Measurements from ENCODE around the gene PLEKHG4B.

Gene PLEKHG4B

DNA sequence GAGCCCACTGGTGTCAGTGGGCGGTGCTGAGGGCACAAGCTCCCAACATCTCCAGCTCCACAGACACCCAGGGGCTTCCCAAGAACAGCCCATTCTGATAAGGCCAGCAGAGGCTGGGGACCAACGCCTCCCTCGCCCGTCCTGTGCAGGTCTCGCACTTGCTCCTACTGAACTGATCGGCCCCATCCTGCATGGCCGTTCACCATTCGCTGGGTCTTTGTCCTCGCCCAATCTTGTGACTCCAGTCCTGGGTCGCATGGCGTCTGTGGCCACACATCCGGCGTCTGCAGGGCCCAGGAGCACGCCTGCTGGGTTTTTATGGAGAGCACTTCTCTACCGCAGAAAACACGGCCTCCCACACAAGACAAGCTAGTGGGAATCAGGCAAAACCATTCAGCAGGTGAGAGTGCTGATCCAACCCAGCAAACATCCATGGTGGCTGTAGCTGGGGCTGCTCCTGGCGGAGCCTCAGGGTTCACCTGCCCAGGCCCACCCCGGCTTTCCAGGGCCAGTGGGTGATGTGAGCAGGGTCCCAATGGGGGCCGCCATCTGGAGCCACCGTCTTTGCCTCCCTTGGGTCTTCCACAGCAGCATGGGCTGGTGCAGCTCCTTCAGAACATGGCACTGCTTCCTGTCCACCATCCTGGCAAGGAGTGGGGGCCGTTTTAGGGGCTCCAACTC lies 106.7 kb downstream of the PLEKHG4B start:
- peaks cover 5% of the 10 kb centered on the region for H3K36me3 ChIP-seq (ENCODE audit: control insufficient read depth, insufficient read depth, low read length)
- no peak for DNase-seq
- H3K4me1 ChIP-seq (ENCODE audit: control insufficient read depth, insufficient read depth, low read length, poor library complexity, severe bottlenecking) = no peaks in the 10 kb centered on the region
- no peaks in the 10 kb centered on the region for H3K27me3 ChIP-seq (replicated peaks; ENCODE audit: control insufficient read depth, insufficient read depth, low read length, poor library complexity, severe bottlenecking)
- no peaks in the 10 kb centered on the region for H3K9me3 ChIP-seq (ENCODE audit: control insufficient read depth, low read length)
- H3K27ac ChIP-seq (ENCODE audit: insufficient read depth, low read length, poor library complexity, severe bottlenecking) = no peak overlapping the region
- no peak overlapping the region for H3K4me3 ChIP-seq (ENCODE audit: insufficient read depth, low read depth, low read length, poor library complexity, severe bottlenecking)

DNA sequence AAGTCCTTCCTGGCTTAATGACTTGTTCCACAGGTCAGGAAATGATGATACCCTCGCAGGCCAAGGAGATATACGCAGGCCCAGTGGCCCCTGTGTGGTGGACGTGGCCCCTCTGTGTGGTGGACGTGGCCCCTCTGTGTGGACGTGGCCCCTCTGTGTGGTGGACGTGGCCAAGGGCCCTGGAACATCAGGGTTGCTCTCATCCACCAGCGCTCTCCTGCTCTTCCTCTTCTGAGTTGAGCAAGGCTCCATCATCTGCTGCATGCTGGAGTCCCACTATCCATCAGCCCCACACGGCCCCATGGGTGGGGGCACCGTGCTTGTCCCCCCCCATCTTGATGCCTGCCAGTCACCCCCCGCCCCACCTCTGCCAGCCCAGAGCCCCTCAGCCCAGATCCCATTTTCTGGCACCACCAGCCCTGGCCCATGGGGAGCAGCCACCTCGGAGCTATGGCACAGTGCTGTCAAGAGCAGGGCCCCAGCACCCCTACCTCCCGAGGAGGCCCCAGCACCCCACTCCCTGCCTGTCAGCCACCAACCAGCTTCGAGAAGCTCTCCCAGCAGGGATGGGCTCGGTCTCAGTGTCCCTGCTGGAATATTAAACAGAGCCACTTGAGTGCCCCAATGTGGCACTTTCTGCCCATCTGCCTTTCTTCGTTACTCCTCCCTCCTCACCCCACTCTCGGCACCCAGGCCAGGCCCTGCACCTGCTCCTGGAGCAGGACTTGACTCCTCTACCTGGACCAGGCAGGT lies 107.4 kb downstream of the PLEKHG4B start:
- H3K36me3 ChIP-seq (ENCODE audit: control insufficient read depth, insufficient read depth, low read length) = peaks cover 12% of the 10 kb centered on the region

DNA sequence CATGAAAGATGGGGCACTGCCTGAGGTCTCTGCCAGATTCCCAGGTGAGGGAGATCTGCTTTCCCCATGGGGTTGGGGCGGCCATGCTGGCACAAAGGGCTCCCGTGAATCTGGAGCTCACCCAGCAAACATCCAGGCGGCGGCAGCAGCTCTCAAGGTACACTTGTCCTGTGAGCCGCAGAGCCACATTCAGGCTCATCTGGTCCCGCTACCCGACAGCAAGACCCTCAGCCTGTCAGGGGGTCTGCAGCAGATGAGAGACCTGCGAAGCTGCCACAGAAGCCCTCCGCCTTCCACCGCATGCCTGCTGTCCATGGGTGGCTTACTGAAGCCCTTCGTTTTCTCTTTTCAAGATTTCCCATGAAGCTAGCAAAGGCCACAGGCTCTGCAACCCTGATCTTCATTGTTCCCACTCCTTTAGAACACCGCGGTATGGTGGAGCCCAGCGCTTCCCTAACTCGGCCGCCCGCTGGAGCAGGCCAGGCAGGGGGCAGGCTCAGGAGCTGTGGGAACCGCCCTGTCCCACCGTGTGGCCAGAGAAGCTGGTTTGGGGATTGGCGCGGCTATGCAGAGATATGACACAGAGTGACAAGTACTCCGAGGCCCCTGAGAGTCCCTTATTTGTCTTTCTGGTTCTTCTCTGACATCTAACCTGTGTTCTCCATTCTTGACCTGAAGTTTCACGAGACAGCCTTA lies 108.1 kb downstream of the PLEKHG4B start:
- H3K4me1 ChIP-seq (ENCODE audit: control insufficient read depth, insufficient read depth, low read length, poor library complexity, severe bottlenecking) = no peaks in the 10 kb centered on the region
- H3K9me3 ChIP-seq (ENCODE audit: control insufficient read depth, low read length) = no peaks in the 10 kb centered on the region
- H3K36me3 ChIP-seq (ENCODE audit: control insufficient read depth, insufficient read depth, low read length) = peaks cover 19% of the 10 kb centered on the region
- DNase-seq = no peak
- H3K27me3 ChIP-seq (replicated peaks; ENCODE audit: control insufficient read depth, insufficient read depth, low read length, poor library complexity, severe bottlenecking) = no peaks in the 10 kb centered on the region
- H3K27ac ChIP-seq (ENCODE audit: insufficient read depth, low read length, poor library complexity, severe bottlenecking) = no peak overlapping the region
- no peak overlapping the region for H3K4me3 ChIP-seq (ENCODE audit: insufficient read depth, low read depth, low read length, poor library complexity, severe bottlenecking)

More for the DNA sequence above, 107.4 kb downstream of the PLEKHG4B start:
- no peak for DNase-seq
- Histone ChIP-seq H3K4me3 (ENCODE audit: insufficient read depth, low read depth, low read length, poor library complexity, severe bottlenecking) (no peak overlapping the region), H3K9me3 (ENCODE audit: control insufficient read depth, low read length) (no peaks in the 10 kb centered on the region), H3K4me1 (ENCODE audit: control insufficient read depth, insufficient read depth, low read length, poor library complexity, severe bottlenecking) (no peaks in the 10 kb centered on the region), H3K27ac (ENCODE audit: insufficient read depth, low read length, poor library complexity, severe bottlenecking) (no peak overlapping the region), H3K27me3 (replicated peaks; ENCODE audit: control insufficient read depth, insufficient read depth, low read length, poor library complexity, severe bottlenecking) (no peaks in the 10 kb centered on the region)

DNA sequence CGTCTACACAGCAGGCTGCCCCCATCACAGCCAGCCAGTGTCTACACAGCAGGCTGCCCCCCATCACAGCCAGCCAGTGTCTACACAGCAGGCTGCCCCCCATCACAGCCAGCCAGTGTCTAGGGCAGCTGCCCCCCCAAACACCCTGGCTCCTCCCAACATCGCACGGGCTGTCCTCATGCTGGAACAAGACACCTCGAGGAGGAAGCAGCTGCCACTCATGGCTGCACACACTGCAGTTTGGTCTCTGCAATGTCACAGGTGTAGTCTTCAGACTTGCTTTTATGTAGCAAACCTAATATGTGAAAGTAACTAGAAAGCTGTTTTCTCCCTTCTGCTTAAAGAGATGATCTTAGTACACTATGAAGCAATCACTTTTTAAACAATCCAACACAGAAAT lies 109.0 kb downstream of the PLEKHG4B start:
- Histone ChIP-seq H3K36me3 (ENCODE audit: control insufficient read depth, insufficient read depth, low read length) (peaks cover 28% of the 10 kb centered on the region), H3K27ac (ENCODE audit: insufficient read depth, low read length, poor library complexity, severe bottlenecking) (no peak overlapping the region), H3K4me3 (ENCODE audit: insufficient read depth, low read depth, low read length, poor library complexity, severe bottlenecking) (no peak overlapping the region), H3K27me3 (replicated peaks; ENCODE audit: control insufficient read depth, insufficient read depth, low read length, poor library complexity, severe bottlenecking) (no peaks in the 10 kb centered on the region), H3K4me1 (ENCODE audit: control insufficient read depth, insufficient read depth, low read length, poor library complexity, severe bottlenecking) (no peaks in the 10 kb centered on the region), H3K9me3 (ENCODE audit: control insufficient read depth, low read length) (no peaks in the 10 kb centered on the region)
- DNase-seq = no peak

DNA sequence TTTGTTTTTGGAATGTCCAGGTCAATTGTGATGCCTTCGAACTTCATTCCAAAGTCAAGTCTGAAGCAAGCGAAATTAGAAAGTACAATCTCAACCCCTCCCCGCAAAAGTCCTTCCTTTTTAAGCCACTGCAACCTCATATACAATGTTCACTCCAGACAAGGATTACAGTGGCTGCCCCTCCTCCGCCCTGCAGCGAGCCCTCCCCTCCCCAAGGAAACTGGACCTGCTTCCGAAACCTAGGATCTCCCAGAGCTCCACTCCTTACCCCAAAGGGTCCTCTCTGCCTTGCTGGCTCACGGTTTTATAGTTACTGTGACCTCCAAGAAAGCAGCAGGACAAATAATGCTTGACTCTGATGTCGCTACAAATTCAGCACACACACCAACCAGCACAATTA lies 109.7 kb downstream of the PLEKHG4B start:
- no peak for DNase-seq
- Histone ChIP-seq H3K27me3 (replicated peaks; ENCODE audit: control insufficient read depth, insufficient read depth, low read length, poor library complexity, severe bottlenecking) (no peaks in the 10 kb centered on the region), H3K4me3 (ENCODE audit: insufficient read depth, low read depth, low read length, poor library complexity, severe bottlenecking) (no peak overlapping the region), H3K9me3 (ENCODE audit: control insufficient read depth, low read length) (no peaks in the 10 kb centered on the region), H3K36me3 (ENCODE audit: control insufficient read depth, insufficient read depth, low read length) (peaks cover 35% of the 10 kb centered on the region), H3K27ac (ENCODE audit: insufficient read depth, low read length, poor library complexity, severe bottlenecking) (no peak overlapping the region), H3K4me1 (ENCODE audit: control insufficient read depth, insufficient read depth, low read length, poor library complexity, severe bottlenecking) (no peaks in the 10 kb centered on the region)

GRCh38 chr5:203246-203930 lies 111.4 kb downstream of the PLEKHG4B start:
- peaks cover 49% of the 10 kb centered on the region for H3K36me3 ChIP-seq (ENCODE audit: control insufficient read depth, insufficient read depth, low read length)
- no peaks in the 10 kb centered on the region for H3K27me3 ChIP-seq (replicated peaks; ENCODE audit: control insufficient read depth, insufficient read depth, low read length, poor library complexity, severe bottlenecking)
- DNase-seq = no peak
- H3K4me1 ChIP-seq (ENCODE audit: control insufficient read depth, insufficient read depth, low read length, poor library complexity, severe bottlenecking) = no peaks in the 10 kb centered on the region
- no peaks in the 10 kb centered on the region for H3K9me3 ChIP-seq (ENCODE audit: control insufficient read depth, low read length)
- no peak overlapping the region for H3K4me3 ChIP-seq (ENCODE audit: insufficient read depth, low read depth, low read length, poor library complexity, severe bottlenecking)
- H3K27ac ChIP-seq (ENCODE audit: insufficient read depth, low read length, poor library complexity, severe bottlenecking) = no peak overlapping the region

GRCh38 chr5:204001-204400 lies 112.0 kb downstream of the PLEKHG4B start:
- H3K4me3 ChIP-seq (ENCODE audit: insufficient read depth, low read depth, low read length, poor library complexity, severe bottlenecking) = no peak overlapping the region
- H3K36me3 ChIP-seq (ENCODE audit: control insufficient read depth, insufficient read depth, low read length) = peaks cover 53% of the 10 kb centered on the region
- H3K27ac ChIP-seq (ENCODE audit: insufficient read depth, low read length, poor library complexity, severe bottlenecking) = no peak overlapping the region
- H3K27me3 ChIP-seq (replicated peaks; ENCODE audit: control insufficient read depth, insufficient read depth, low read length, poor library complexity, severe bottlenecking) = no peaks in the 10 kb centered on the region
- no peak for DNase-seq
- H3K9me3 ChIP-seq (ENCODE audit: control insufficient read depth, low read length) = no peaks in the 10 kb centered on the region
- H3K4me1 ChIP-seq (ENCODE audit: control insufficient read depth, insufficient read depth, low read length, poor library complexity, severe bottlenecking) = no peaks in the 10 kb centered on the region

GRCh38 chr5:204462-204861 lies 112.5 kb downstream of the PLEKHG4B start:
- H3K4me3 ChIP-seq (ENCODE audit: insufficient read depth, low read depth, low read length, poor library complexity, severe bottlenecking) = no peak overlapping the region
- peaks cover 53% of the 10 kb centered on the region for H3K36me3 ChIP-seq (ENCODE audit: control insufficient read depth, insufficient read depth, low read length)
- DNase-seq = no peak
- H3K4me1 ChIP-seq (ENCODE audit: control insufficient read depth, insufficient read depth, low read length, poor library complexity, severe bottlenecking) = no peaks in the 10 kb centered on the region
- H3K9me3 ChIP-seq (ENCODE audit: control insufficient read depth, low read length) = no peaks in the 10 kb centered on the region
- no peaks in the 10 kb centered on the region for H3K27me3 ChIP-seq (replicated peaks; ENCODE audit: control insufficient read depth, insufficient read depth, low read length, poor library complexity, severe bottlenecking)
- no peak overlapping the region for H3K27ac ChIP-seq (ENCODE audit: insufficient read depth, low read length, poor library complexity, severe bottlenecking)

GRCh38 chr5:204966-205670 lies 113.2 kb downstream of the PLEKHG4B start:
- Histone ChIP-seq H3K4me1 (ENCODE audit: control insufficient read depth, insufficient read depth, low read length, poor library complexity, severe bottlenecking) (no peaks in the 10 kb centered on the region), H3K4me3 (ENCODE audit: insufficient read depth, low read depth, low read length, poor library complexity, severe bottlenecking) (no peak overlapping the region), H3K27me3 (replicated peaks; ENCODE audit: control insufficient read depth, insufficient read depth, low read length, poor library complexity, severe bottlenecking) (no peaks in the 10 kb centered on the region), H3K36me3 (ENCODE audit: control insufficient read depth, insufficient read depth, low read length) (peaks cover 53% of the 10 kb centered on the region), H3K9me3 (ENCODE audit: control insufficient read depth, low read length) (no peaks in the 10 kb centered on the region), H3K27ac (ENCODE audit: insufficient read depth, low read length, poor library complexity, severe bottlenecking) (no peak overlapping the region)
- DNase-seq = no peak

Measured in effector memory CD4-positive, alpha-beta T cell (primary cell).